GM12873 (cell line): Measurements from ENCODE around the gene MTA3.

Source experiments
- CTCF ChIP-seq: IDR thresholded peaks from 2 replicates; pipeline ENCODE4 v1.5.1; 2012; ENCODE audit warnings: low read depth, mild to moderate bottlenecking, moderate library complexity, low read length, control low read depth; ENCODE audit not compliant: insufficient read depth; ENCODE audit errors: missing control alignments

The MTA3 gene

DNA sequence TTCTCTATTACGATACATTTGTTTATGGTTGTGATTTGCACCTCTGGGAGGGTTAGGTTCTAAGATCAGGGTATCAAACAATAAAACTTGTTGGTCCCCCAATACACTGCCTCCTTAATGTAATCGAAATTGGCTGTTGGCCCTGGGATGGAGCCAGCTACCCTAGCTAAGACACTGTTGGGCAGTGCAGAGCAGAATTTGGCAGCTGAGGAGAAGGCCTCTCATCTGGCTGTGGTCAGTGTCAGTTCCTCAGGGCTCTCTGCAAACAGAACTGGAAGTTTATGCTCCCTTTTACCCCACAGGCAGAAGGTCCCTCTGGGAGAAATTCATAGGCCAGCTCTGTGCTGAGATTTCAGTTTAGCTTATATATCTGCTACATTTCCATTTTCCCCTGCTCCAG lies 232.5 kb downstream of the MTA3 start:
- TF ChIP-seq CTCF: no peak

- TF ChIP-seq CTCF: no peak
Observed at GRCh38 chr2:42801381-42801780, 232.9 kb downstream of the MTA3 start.

- TF ChIP-seq CTCF: no peak
Observed at GRCh38 chr2:42802150-42802549, 233.7 kb downstream of the MTA3 start.

DNA sequence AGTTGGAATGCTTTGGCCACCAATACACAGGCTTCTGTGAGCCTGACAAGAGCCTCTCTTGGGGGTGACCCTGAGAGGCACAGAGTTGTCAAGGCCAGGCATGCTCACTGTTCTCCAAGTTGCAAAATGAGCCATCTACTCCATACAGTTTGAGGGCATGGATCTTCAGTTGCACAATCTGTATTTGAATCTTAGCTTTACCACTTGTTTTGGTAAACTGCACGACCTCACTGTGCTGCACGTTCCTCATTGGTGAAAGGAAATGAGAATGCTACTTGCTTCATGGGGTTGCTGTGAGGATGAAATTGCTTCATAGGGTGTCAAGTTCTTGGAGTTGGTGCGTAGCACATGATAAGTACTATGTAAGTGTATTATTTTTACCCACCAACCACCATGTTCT lies 235.9 kb downstream of the MTA3 start:
- TF ChIP-seq CTCF: no peak

DNA sequence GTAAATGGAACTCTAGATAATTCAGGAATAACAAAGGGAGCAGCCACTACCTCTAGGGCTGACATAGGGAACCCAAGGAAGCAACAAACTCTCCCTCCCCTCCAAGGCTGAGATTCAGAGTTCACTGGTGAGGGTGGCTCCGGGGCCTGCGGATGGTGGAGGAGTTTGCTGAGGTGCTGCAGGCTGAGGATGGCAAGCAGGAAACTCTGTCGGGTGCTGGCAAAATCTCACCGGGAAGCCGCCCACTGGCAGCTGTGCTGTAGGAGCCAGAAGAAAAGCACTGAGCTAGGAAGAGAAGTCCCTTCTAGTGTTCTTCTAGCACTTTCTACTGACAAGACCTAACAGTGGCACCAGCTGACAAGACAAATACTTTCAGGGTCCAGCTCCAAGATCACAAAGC lies 236.5 kb downstream of the MTA3 start:
- TF ChIP-seq CTCF: no peak
